ENCODE results near the gene RIT2. TPM values are rescaled to one million over a fixed set of nuclear protein-coding genes. Genes with fewer than 3 reads are reported as not detected.

RIT2 gene
- polyA plus RNA-seq, 1 experiment: not detected

DNA sequence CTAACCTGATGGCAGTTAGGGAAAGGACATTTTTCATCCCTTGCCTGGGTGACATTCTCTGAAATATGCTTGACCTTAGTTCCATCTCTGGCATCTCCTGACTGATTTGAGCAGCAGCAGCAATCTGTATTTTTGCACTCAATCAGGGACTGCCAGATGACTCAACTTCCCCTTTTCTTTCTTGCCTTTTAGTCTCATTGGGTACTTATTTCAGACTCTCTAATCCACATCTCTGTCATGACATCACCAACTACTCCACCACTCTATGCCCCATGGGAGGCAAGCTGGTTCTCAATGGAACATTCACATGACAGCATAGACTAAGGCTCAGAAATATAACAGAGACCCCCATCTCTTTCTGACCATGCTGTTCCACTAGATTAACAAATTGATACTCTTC is 254.2 kb downstream of the RIT2 start:
- TF ChIP-seq, protein P1, sequence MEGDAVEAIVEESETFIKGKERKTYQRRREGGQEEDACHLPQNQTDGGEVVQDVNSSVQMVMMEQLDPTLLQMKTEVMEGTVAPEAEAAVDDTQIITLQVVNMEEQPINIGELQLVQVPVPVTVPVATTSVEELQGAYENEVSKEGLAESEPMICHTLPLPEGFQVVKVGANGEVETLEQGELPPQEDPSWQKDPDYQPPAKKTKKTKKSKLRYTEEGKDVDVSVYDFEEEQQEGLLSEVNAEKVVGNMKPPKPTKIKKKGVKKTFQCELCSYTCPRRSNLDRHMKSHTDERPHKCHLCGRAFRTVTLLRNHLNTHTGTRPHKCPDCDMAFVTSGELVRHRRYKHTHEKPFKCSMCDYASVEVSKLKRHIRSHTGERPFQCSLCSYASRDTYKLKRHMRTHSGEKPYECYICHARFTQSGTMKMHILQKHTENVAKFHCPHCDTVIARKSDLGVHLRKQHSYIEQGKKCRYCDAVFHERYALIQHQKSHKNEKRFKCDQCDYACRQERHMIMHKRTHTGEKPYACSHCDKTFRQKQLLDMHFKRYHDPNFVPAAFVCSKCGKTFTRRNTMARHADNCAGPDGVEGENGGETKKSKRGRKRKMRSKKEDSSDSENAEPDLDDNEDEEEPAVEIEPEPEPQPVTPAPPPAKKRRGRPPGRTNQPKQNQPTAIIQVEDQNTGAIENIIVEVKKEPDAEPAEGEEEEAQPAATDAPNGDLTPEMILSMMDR (IDR thresholded peaks at IDR 0.05; ENCODE audit: low read depth, low read length): no peak
- Histone ChIP-seq H3K4me3 (ENCODE audit: low read depth, low read length) (no peak overlapping the region), H3K27me3 (ENCODE audit: control insufficient read depth, insufficient read depth, low read length) (no peaks in the 10 kb centered on the region), H3K27ac (ENCODE audit: low read depth, low read length) (no peak overlapping the region), H3K9me3 (ENCODE audit: control insufficient read depth, insufficient read depth, low read length) (peaks cover 3% of the 10 kb centered on the region)
- no peak for DNase-seq (ENCODE audit: low read depth, low spot score)
- ChIA-PET CTCF (no interaction called here), POLR2A (no interaction called here)

DNA sequence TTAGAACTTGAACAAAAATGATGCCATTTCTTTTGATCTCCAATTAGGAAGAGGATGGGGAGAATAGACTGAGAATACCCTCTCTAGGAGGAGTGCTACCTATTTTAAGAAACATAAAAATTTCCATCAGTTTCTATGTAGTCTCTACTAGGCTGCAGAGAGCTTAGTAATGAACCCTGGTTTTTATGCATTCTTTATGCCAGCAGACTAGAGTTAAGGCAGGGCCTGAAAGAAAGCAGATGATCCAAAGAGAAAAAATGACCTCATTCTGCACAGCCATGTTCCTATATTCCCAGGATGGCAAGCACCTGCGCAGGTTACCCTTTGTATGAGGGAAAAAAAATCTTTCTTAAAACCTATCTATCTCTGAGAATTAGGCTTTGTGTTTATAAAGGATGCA is 254.9 kb downstream of the RIT2 start:
- H3K9me3 ChIP-seq (ENCODE audit: control insufficient read depth, insufficient read depth, low read length): peaks cover 3% of the 10 kb centered on the region
- ChIA-PET POLR2A (no interaction called here), CTCF (no interaction called here)
- H3K27ac ChIP-seq (ENCODE audit: low read depth, low read length): no peak overlapping the region
- H3K27me3 ChIP-seq (ENCODE audit: control insufficient read depth, insufficient read depth, low read length): no peaks in the 10 kb centered on the region
- no peak for DNase-seq (ENCODE audit: low read depth, low spot score)
- no peak overlapping the region for H3K4me3 ChIP-seq (ENCODE audit: low read depth, low read length)
- TF ChIP-seq, protein P1 (IDR thresholded peaks at IDR 0.05; ENCODE audit: low read depth, low read length): no peak

DNA sequence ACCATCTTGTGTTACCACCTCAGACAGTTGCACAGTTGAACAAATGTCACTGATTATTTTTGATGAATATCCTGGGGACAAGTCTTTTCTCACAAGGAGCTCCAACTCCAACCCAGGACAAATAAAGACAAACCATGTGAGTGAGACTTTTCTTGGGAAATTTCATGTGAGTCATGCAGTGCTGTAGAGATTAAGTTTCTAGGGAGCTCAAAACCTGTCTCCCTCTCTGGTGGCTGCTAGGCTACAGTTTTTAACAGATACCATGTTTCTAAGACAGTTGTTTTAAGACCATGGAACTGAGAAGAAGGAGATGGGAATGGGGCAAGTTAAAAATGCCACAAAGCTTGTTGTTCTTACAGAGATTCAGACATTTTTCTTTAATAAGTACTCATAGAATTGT is 255.5 kb downstream of the RIT2 start:
- ChIA-PET POLR2A (no interaction called here), CTCF (interaction anchor here (0.6 kb wide), 1 partner anchor 342 kb away, joined by 3 read pairs; no protein-coding TSS in a partner anchor)
- no peak for DNase-seq (ENCODE audit: low read depth, low spot score)
- TF ChIP-seq, protein P1 (IDR thresholded peaks at IDR 0.05; ENCODE audit: low read depth, low read length): no peak
- peaks cover 3% of the 10 kb centered on the region for H3K9me3 ChIP-seq (ENCODE audit: control insufficient read depth, insufficient read depth, low read length)
- H3K4me3 ChIP-seq (ENCODE audit: low read depth, low read length): no peak overlapping the region
- no peak overlapping the region for H3K27ac ChIP-seq (ENCODE audit: low read depth, low read length)
- H3K27me3 ChIP-seq (ENCODE audit: control insufficient read depth, insufficient read depth, low read length): no peaks in the 10 kb centered on the region

DNA sequence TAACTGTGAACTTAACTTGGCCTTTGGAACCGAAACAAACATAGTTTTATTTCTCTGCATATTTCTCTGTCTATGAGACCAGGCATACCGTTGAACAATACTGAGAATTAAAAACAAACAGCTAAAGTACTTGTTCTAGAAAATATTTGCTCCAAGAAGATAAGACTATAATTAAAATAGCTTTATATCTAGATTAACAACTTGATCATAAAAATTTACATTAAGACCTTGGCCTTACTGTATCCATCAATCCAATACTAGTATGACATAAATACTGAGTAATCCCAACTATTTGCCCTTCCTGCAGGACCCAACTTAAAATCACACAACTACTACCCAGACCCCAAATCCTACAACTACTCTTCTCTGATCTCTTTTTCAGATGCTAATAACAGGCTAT is 260.9 kb downstream of the RIT2 start:
- H3K27me3 ChIP-seq (ENCODE audit: control insufficient read depth, insufficient read depth, low read length): no peaks in the 10 kb centered on the region
- no peak overlapping the region for H3K27ac ChIP-seq (ENCODE audit: low read depth, low read length)
- ChIA-PET CTCF (no interaction called here), POLR2A (no interaction called here)
- TF ChIP-seq, protein P1 (IDR thresholded peaks at IDR 0.05; ENCODE audit: low read depth, low read length): no peak
- H3K9me3 ChIP-seq (ENCODE audit: control insufficient read depth, insufficient read depth, low read length): peaks cover 3% of the 10 kb centered on the region
- H3K4me3 ChIP-seq (ENCODE audit: low read depth, low read length): no peak overlapping the region
- DNase-seq (ENCODE audit: low read depth, low spot score): no peak

DNA sequence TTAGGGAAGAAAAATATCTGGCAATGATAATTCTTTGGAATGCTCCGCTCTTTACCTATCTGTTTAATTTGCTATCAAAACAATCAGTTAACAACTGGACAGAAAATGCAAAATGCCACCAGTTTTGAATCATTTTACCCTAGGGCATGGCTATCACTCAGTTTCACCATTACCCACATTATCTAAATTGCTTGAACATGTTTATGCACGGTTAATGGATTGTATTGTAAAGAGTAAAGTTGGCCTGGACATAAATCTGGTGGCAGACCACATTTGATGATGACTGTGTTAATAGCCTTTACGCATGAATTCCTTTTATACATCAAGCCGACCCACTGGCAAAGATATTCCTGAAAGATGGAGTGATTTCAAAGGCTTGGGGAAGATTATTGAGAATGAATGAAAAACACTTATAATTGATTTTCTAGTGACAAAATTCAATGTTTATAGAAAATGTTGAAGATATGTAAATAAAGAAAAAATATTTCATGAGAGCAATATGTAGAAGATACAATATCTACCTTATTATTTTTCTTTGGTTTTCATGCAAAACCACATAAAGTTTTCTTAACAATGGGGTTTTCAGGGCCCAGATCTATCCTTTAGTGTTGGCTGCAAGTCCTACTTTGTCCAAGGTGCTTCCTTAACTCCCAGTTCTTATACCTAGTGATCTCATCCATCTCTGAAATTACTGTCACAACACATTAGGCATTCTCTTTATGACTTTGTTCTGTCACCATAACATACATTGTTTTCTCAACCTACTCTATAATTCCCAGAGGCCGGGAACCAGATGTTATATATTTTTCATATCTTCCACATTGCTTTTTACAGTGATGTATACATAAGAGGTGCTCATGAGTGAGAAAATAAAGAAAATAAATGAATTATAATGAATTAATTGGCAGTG is 265.1 kb downstream of the RIT2 start:
- TF ChIP-seq, protein P1 (IDR thresholded peaks at IDR 0.05; ENCODE audit: low read depth, low read length): no peak
- Histone ChIP-seq H3K4me3 (ENCODE audit: low read depth, low read length) (no peak overlapping the region), H3K27ac (ENCODE audit: low read depth, low read length) (no peak overlapping the region), H3K9me3 (ENCODE audit: control insufficient read depth, insufficient read depth, low read length) (no peaks in the 10 kb centered on the region), H3K27me3 (ENCODE audit: control insufficient read depth, insufficient read depth, low read length) (no peaks in the 10 kb centered on the region)
- DNase-seq (ENCODE audit: low read depth, low spot score): no peak
- POLR2A ChIA-PET: no interaction called here
- CTCF ChIA-PET: no interaction called here

Measured in AG04450 (cell line).